HG03460 (cell line): ENCODE results near the gene EIF4ENIF1.
"Not testable (repeated sequence)": the region's sequence is repeated elsewhere in the genome, so short reads cannot be mapped to it uniquely, and the experiment has no call there.

Experiments used
- ATAC-seq: cut with Tn5 transposase; IDR thresholded peaks from one replicate; pipeline ENCODE4 v1.9.1; 2021; ENCODE audit not compliant: unreplicated experiment

EIF4ENIF1 gene

DNA sequence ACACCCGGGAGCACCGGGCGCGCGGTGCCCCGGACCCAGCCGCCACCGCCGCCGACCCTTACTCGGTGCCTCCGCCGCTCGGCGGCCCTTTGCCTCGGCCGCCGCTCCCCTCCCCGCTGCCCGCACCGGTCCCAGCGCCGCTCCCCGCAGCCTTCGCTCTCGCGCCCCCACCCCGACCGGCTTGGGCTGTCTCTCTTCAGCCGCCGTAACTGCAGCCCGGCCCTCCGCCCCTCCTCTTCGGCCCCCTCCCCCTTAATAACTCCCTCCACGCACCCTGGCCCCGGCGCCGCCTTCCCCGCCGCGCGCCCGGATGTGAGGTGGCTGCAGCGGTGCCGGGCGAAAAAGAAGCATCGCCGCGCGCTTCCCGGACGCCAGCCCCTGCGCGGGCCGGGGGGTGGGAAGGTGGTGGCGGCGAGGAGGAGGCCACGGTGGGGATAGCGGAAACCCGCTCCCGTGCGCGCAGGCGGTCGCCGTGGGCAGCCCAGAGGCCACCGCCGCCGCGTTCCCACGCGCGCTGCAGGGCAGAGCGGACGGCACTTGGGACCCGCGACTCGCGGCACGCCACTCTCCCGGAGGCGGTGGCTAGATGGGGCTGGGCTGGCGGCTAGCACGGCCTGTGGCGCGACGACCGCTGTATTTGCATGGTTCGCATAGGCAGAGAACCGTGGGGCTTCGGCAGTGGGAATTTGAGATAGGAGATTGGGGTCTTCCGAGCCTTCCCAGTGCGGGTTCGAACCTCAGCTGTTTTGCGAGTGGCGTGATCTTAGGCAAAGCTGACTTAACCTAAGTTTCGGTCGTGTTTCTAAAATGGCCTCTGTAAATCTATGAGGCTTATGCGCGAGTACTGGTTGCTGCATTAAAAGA is at the start of gene EIF4ENIF1:
Gene EIF4ENIF1 (minus strand): TSS at position 211 of the 864 bp plus-strand sequence. CDS start 1,124 bp downstream, outside the sequence.
- ATAC-seq: peak; percentile 44

DNA sequence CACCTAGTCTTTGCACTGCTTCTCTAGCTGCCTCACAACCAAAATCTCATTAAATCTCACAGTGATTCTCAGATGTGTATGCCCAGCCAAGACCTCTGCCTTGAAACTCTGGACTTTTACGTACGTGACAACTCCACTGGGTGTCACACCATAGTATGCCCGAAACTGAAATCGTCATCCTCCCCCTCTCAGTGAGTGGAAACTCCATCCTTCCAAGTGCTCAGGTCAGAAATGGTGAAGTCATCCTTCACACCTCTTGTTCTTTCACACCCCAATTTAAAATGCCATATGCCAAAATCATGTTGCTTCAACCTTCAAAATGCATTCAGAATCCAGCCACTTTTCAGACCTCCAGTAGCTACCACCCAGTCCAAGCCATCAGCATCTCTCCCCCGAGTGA is 49.2 kb upstream of the EIF4ENIF1 start:
- ATAC-seq: no peak

DNA sequence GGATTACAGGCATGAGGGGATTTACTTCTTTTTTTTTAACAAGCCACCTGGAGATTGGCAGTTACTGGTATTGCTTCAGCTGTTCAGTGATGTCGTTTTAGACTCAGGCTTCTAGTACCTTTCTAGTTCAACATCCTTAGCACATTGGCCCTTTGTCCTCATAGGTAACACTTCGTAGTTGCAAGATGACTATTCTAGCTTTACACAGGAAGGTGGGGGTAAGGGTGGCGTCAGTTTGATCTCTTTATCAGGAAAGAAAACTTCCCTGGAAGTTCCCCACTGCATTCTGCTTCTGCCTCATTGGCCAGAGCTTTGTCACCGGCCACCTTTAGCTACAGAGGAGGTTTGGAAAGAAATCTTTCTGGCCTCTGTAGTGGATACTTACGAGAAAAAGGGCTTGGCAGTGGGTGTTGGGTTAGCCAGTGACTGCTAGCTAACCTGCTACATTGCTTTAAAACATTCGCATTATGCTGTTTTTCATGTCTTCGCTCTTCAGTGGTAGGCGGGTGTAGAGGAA is 47.4 kb upstream of the EIF4ENIF1 start:
- ATAC-seq: peak; percentile 42

DNA sequence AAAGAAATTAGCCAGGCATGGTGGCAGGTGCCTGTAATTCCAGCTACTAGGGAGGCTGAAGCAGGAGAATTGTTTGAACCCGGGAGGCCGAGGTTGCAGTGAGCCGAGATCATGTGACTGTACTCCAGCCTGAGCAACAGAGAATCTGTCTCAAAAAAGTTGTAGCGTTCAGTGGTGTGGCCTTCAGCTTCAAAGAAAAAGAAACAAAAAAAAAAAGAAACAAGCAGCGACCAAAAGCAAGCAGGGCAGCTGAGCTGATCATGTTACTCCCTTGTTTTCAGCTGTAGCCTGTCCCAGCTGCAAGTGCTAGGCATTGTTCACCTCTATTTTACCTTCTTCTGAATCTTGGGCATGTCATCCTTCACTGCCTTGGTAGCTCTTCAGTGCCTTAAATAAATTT is 43.7 kb upstream of the EIF4ENIF1 start:
- no peak for ATAC-seq

GRCh38 chr22:31532060-31532459 is 42.4 kb upstream of the EIF4ENIF1 start:
- ATAC-seq: no peak

DNA sequence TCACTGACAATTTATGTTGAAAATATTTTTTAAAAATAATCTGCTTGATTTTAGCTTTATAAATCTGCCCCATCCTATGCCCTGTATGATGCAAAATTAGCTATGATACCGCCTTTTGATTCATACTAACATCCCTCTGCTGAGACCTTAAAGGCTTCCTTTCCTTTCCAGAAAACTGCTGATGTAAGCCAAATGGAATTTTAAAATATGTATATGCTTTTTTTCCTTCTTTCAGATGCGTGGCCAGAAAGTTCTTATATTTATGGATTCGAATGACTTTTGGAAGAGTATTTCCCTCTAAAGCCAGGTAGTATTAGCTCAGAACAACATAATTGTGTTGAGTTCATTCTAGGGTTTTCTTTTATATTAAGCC is 41.2 kb upstream of the EIF4ENIF1 start:
- no peak for ATAC-seq

DNA sequence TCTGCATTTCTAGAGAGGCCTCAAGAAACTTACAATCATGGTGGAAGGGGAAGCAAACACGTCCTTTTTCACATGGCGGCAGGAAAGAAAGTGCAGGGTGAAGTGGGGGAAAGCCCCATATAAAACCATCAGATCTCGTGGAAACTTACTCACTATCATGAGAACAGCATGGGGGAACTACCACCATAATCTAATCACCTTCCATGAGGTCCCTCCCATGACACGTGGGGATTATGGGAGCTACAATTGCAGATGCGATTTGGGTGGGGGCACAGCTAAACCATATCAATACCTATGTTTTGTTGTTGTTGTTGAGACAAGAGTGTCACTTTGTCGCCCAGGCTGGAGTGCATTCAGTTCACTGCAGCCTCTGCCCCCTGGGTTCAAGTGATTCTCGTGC is 36.6 kb upstream of the EIF4ENIF1 start:
- no peak for ATAC-seq

DNA sequence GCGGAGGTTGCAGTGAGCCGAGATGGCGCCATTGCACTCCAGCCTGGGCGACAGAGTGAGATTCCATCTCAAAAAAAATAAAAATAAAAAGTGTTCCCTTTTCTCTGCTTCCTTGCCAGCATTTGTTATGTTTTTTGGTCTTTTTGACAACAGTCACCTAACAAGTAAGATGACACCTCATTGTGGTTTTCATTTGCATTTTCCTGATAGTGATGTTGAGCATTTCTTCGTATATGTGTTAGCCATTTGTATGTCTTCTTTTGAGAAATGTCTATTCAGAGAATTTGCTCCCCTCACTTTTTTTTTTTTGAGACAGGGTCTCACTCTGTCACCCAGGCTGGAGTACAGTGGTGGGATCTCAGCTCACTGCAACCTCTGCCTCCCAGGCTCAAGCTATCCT is 34.5 kb upstream of the EIF4ENIF1 start:
- ATAC-seq: not testable (repeated sequence)

- ATAC-seq: no peak
Measured at GRCh38 chr22:31520051-31520450, 30.4 kb upstream of the EIF4ENIF1 start.

DNA sequence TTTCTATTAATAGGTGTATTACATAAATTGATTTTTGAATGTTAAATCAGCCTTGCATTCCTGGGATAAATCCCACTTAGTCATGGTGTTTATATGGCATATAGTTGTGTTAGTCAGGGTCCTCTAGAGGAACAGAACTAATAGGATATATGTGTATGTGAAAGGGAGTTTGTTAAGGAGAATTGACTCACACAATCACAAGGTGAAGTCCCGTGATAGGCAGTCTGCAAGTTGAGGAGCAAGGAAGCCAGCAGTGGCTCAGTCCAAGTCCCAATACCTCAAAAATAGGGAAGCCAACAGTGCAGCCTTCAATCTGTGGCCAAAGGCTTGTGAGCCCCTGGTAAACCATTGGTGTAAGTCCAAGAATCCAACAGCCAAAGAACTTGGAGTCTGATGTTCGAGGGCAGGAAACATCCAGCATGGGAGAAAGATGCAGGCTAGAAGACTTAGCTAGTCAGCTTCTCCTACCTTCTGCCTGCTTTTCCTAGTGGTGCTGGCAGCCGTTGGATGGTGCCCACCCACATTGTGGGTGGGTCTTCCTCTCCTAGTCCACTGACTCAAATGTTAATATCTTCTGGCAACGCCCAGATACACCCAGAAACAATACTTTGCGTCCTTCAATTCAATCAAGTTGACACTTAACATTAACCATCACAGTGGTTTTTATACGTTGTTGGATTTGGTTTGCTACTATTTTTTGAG is 19.6 kb upstream of the EIF4ENIF1 start:
- ATAC-seq: no peak

GRCh38 chr22:31508536-31508935 is 18.9 kb upstream of the EIF4ENIF1 start:
- no peak for ATAC-seq

DNA sequence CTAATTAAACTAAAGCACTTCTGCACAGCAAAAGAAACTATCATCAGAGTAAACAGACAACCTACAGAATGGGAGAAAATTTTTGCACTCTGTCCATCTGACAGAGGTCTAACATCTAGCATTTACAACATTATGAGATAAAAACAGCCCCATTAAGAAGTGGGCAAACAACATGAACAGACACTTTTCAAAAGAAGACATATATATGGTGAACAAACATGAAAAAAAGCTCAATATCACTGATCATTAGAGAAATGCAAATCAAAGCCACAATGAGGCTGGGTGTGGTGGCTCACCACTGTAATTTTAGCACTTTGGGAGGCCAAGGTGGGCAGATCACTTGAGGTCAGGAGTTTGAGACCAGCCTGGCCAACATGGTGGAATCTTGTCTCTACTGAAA is 17.9 kb upstream of the EIF4ENIF1 start:
- ATAC-seq: not testable (repeated sequence)

DNA sequence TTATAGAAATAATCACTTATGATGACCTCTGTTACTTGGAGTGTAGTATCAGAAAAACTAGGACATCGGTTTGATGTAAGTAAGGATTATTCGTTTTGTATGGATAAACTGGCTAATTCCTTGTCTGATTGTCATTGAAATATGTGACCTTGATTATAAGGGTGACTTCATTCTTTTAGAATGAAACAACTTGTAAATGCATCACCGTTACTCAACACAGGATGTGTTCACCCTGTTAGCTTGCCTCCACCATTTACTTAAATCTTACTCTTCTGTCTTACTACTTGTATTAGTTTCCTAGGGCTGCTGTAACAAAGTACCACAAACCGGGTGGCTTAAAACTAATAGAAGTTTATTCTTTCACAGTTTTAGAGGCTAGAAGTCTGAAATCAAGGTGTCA is 14.6 kb upstream of the EIF4ENIF1 start:
- ATAC-seq: no peak

DNA sequence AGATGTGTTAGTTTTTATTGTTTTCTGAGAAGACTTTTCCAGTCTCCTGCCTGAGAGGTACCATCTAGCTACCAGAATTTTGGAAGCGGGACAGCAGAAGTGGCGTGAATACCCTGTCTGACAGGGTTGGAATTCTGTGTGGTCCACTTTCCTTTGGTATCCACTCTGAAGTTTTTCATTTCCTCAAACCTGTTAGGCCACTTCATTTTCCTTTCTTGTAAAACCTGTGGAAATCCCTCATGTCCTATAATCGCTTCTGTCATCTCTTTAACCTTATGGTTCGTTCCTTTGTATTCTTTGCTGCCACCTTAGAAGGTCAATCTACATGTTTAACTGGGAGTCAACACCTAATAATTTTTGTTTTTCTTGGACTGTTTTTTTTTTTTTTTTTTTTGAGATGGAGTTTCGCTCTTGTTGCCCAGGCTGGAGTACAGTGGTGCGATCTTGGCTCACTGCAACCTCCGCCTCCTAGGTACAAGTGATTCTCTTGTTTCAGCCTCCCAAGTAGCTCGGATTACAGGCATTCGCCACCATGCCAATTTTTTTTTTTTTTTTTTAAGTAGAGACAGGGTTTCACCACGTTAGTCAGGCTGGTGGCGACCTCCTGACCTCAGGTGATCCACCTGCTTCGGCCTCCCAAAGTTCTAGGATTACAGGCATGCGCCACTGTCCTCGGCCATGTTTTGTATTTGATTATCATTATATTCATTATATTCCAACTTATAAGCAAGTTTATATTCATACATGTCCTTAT is 13.7 kb upstream of the EIF4ENIF1 start:
- ATAC-seq: no peak

GRCh38 chr22:31501738-31502137 is 12.1 kb upstream of the EIF4ENIF1 start:
- no peak for ATAC-seq

DNA sequence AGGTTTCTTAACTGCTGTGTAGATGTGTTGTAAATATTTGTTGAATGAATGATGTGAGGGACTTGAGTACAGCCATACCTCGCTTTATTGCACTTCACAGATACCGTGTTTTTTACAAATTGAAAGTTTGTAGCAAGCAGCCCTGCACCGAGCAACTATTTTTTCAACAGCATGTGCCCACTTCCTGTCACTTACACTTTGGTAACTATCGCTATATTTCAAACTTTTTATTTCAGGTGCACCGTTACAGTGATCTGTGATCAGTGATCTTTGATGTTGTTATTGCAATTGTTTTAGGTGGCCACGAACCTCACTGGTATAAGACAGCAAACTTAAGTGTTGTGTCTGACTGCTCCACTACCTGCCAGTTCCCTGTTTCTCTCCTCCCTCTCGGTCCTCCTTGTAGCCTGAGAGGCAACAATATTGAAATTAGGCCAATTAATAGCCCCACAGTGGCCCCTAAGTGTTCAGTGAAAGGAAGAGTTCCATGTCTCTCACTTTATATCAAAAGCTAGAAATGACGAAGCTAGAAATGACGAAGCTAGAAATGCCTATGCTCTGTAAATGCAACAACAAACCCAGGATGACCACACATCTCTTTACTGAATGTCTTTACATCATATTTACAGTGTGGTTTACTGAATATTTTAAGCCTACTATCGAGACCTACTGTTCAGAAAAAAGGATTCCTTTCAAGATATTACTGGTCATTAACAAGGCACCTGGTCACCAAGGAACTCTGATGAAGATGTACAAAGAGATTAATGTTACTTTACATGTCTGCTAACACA is 7.7 kb upstream of the EIF4ENIF1 start:
- no peak for ATAC-seq

DNA sequence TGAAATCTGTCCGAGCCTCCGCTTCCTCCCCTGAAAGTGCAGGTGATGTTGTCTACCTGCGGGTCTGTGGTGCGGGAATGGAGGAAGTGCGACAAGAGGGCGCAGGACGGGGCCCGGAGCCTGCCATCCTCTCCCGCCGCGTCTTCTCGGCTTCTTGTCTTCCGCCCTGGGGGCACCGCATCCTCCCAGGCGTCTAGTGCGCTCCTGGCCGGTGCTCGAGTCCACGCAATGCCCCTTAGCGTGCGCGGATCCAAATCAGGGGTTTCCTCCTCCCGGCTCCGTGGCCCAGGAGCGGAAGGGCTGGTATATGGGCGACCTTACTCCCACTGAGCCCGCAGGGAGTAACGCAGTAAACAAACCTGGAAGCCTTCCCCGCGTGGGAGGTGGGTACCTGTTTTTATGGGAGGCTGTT is 7.1 kb upstream of the EIF4ENIF1 start:
- ATAC-seq: peak; percentile 15

- peak; percentile 69 for ATAC-seq
Measured at GRCh38 chr22:31496007-31496734, 6.5 kb upstream of the EIF4ENIF1 start, which contains the start of gene SFI1. Gene SFI1 (plus strand): TSS chr22:31496536. CDS start chr22:31508285, 11,749 bp downstream.

- ATAC-seq: no peak
Measured at GRCh38 chr22:31495343-31495742, 5.7 kb upstream of the EIF4ENIF1 start.

- not testable (repeated sequence) for ATAC-seq
Measured at GRCh38 chr22:31493355-31493754, 3.7 kb upstream of the EIF4ENIF1 start.
